ENCODE measurements around the gene AP1S1. TPM values are rescaled to one million over a fixed set of nuclear protein-coding genes. Genes with fewer than 3 reads are reported as not detected.

The AP1S1 gene
- total RNA-seq, 1 donor from 2014 or later = 45.6 TPM

DNA sequence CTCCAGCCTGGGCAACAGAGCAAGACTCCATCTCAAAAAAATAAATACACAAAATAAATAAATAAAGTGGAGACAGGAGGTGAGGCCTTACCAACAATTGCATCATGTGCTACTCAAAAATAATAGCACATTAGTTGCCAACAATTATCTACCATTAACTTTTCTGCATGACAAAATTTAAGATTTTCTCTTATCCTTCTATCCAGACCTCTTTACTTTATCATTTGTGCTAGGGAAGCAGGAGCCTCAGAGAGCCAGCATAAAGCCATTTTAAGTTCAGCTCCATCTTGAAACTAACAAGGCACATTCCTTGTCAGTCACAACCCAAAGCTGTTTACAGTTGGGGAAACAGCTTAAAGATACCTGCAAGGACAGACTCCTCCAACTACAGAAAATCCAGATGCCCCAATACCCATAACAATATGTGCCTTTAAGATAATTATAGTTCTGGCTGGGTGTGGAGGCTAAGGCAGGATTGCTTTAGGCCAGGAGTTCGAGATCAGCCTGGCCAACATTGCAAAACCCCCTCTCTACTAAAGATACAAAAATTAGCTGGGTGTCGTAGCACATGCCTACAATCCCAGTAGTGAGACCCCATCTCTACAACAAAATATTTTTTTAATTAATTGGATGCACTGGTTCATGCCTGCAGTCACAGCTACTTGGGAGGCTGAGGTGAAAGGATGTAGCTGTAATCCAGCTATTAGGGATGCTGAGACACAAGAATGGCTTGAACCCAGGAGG is 2.2 kb upstream of the AP1S1 start:
- H3K27ac Mint-ChIP-seq (ENCODE audit: unreplicated experiment) = no peak overlapping the region
- H3K9me3 Mint-ChIP-seq (ENCODE audit: unreplicated experiment) = no peaks in the 10 kb centered on the region
- TF ChIP-seq, protein P1, sequence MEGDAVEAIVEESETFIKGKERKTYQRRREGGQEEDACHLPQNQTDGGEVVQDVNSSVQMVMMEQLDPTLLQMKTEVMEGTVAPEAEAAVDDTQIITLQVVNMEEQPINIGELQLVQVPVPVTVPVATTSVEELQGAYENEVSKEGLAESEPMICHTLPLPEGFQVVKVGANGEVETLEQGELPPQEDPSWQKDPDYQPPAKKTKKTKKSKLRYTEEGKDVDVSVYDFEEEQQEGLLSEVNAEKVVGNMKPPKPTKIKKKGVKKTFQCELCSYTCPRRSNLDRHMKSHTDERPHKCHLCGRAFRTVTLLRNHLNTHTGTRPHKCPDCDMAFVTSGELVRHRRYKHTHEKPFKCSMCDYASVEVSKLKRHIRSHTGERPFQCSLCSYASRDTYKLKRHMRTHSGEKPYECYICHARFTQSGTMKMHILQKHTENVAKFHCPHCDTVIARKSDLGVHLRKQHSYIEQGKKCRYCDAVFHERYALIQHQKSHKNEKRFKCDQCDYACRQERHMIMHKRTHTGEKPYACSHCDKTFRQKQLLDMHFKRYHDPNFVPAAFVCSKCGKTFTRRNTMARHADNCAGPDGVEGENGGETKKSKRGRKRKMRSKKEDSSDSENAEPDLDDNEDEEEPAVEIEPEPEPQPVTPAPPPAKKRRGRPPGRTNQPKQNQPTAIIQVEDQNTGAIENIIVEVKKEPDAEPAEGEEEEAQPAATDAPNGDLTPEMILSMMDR (IDR thresholded peaks at IDR 0.05; ENCODE audit: unreplicated experiment) = no peak
- DNase-seq (ENCODE audit: low spot score) = no peak
- peaks cover 6% of the 10 kb centered on the region for H3K36me3 Mint-ChIP-seq (ENCODE audit: low read depth, unreplicated experiment)
- H3K4me1 Mint-ChIP-seq (ENCODE audit: unreplicated experiment) = peaks cover 6% of the 10 kb centered on the region
- H3K27me3 Mint-ChIP-seq (ENCODE audit: unreplicated experiment) = peaks cover 13% of the 10 kb centered on the region
- no peak overlapping the region for H3K4me3 Mint-ChIP-seq (ENCODE audit: unreplicated experiment)

DNA sequence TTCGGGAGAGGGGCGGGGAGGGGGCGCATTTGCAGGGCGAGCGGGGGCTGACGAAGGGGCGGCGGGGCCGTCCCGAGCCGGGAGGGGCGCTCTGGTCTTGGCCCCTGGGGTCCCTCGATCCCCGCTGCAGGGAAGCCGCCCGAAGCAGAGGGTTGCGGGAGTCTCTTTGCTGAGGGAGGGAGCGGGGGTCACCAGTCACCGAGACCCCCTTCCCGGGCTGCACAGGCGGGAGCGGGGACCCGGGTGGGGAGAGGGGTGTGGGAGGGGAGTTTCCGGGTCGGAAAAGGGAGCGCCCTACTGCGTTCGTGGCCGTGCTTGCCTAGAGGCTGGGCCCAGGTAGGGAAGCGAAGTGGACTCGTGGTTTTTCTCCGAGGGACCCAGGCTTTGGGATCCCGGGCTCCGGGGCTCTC is 422 bp downstream of the AP1S1 start:
- no peak for DNase-seq (ENCODE audit: low spot score)
- peaks cover 14% of the 10 kb centered on the region for H3K36me3 Mint-ChIP-seq (ENCODE audit: low read depth, unreplicated experiment)
- H3K4me1 Mint-ChIP-seq (ENCODE audit: unreplicated experiment) = peaks cover 6% of the 10 kb centered on the region
- peaks cover 12% of the 10 kb centered on the region for H3K27me3 Mint-ChIP-seq (ENCODE audit: unreplicated experiment)
- H3K4me3 Mint-ChIP-seq (ENCODE audit: unreplicated experiment) = peak overlapping the region; percentile 79
- TF ChIP-seq, protein P1 (IDR thresholded peaks at IDR 0.05; ENCODE audit: unreplicated experiment) = no peak
- no peak overlapping the region for H3K27ac Mint-ChIP-seq (ENCODE audit: unreplicated experiment)
- no peaks in the 10 kb centered on the region for H3K9me3 Mint-ChIP-seq (ENCODE audit: unreplicated experiment)

DNA sequence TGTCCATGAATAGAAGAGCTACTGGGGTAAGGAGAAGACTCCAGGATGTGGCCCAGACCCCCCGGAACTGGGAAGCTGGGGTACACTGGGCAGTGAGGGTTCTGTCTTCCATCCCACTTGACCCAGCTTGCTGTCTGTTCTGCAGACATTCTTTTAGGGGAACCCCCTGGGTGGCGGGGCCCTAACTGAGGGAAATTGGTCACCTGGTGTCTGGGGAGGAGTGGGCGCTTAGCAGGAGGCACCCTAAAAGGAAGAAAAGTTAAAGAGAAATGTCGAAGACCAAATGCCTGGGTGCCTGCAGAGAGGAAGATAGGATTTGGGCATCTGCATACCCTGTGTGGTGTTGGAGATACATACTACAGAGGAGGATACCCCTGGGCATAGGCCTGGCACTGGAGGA is 1.0 kb downstream of the AP1S1 start:
- TF ChIP-seq, protein P1 (IDR thresholded peaks at IDR 0.05; ENCODE audit: unreplicated experiment) = no peak
- H3K4me3 Mint-ChIP-seq (ENCODE audit: unreplicated experiment) = peak overlapping the region; percentile 79
- H3K27ac Mint-ChIP-seq (ENCODE audit: unreplicated experiment) = no peak overlapping the region
- H3K9me3 Mint-ChIP-seq (ENCODE audit: unreplicated experiment) = no peaks in the 10 kb centered on the region
- H3K4me1 Mint-ChIP-seq (ENCODE audit: unreplicated experiment) = peaks cover 6% of the 10 kb centered on the region
- H3K36me3 Mint-ChIP-seq (ENCODE audit: low read depth, unreplicated experiment) = peaks cover 14% of the 10 kb centered on the region
- H3K27me3 Mint-ChIP-seq (ENCODE audit: unreplicated experiment) = peaks cover 13% of the 10 kb centered on the region
- DNase-seq (ENCODE audit: low spot score) = no peak

DNA sequence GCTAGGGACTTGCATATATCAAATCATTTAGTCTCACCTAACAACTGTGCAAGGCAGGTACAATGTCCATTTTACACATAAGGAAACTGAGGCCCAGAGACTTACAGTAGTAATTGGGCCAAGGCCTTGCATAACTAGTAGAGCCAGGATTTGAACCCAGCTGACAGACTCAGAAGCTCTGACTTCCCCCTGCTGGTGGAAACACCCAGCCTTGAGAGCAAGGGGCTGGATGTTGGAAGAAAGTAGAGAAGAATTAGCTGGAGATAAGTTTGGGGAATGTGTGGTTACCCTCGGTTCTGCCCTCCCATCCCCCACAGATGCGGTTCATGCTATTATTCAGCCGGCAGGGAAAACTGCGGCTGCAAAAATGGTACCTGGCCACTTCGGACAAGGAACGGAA is 2.0 kb downstream of the AP1S1 start:
- DNase-seq (ENCODE audit: low spot score) = no peak
- Mint-ChIP-seq H3K4me1 (ENCODE audit: unreplicated experiment) (peaks cover 6% of the 10 kb centered on the region), H3K27ac (ENCODE audit: unreplicated experiment) (no peak overlapping the region), H3K4me3 (ENCODE audit: unreplicated experiment) (peak overlapping the region; percentile 53), H3K9me3 (ENCODE audit: unreplicated experiment) (no peaks in the 10 kb centered on the region), H3K36me3 (ENCODE audit: low read depth, unreplicated experiment) (peaks cover 14% of the 10 kb centered on the region), H3K27me3 (ENCODE audit: unreplicated experiment) (peaks cover 12% of the 10 kb centered on the region)
- TF ChIP-seq, protein P1 (IDR thresholded peaks at IDR 0.05; ENCODE audit: unreplicated experiment) = no peak

DNA sequence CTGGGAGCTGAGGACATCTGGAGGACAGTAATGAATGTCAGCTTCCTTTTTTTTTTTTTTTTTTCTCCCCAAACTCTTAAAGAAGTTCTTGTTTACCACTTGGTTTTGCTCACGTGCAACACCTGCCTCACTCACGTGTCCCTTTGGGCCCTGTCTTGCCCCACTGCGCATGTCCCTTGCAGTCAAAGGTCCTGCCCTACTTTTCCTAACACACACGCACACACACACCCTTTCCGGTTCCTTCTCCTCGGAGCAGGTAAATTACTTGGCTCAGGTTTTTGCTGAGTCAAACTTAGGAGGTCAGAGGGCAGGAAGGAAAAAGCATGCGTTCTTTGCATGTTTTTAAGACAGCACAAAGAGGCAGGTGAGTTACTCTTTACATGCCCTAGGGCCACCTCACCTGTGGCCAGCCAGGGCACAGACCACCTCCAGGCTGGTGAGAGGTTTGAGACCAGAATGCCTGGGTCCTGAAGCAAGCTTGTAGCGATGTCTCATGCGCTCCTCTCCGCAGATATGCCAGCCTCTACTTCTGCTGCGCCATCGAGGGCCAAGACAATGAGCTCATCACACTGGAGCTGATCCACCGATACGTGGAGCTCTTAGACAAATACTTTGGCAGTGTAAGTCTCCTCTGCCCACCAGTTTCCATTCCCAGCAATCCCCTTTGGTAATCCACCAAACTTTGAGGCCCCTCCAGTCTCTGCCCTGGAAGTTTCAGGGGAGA is 2.8 kb downstream of the AP1S1 start:
- Mint-ChIP-seq H3K4me1 (ENCODE audit: unreplicated experiment) (peaks cover 6% of the 10 kb centered on the region), H3K4me3 (ENCODE audit: unreplicated experiment) (peak overlapping the region; percentile 14), H3K27me3 (ENCODE audit: unreplicated experiment) (peaks cover 14% of the 10 kb centered on the region), H3K36me3 (ENCODE audit: low read depth, unreplicated experiment) (peaks cover 14% of the 10 kb centered on the region), H3K9me3 (ENCODE audit: unreplicated experiment) (no peaks in the 10 kb centered on the region), H3K27ac (ENCODE audit: unreplicated experiment) (no peak overlapping the region)
- TF ChIP-seq, protein P1 (IDR thresholded peaks at IDR 0.05; ENCODE audit: unreplicated experiment) = no peak
- no peak for DNase-seq (ENCODE audit: low spot score)
